GM13977 (cell line): ENCODE measurements around the gene PARP9.

Experiments used
- DNase-seq: peaks from one replicate; pipeline ENCODE4 v3.0.0; 2012; ENCODE audit warnings: low spot score
- CTCF ChIP-seq: IDR thresholded peaks from 2 replicates; pipeline ENCODE4 v1.5.1; 2012; ENCODE audit warnings: mild to moderate bottlenecking, control low read depth; ENCODE audit not compliant: insufficient read depth; ENCODE audit errors: extremely low read depth, missing control alignments
- in situ Hi-C: fragments of 300-500 bp; cut with MboI; formaldehyde crosslinking; loops from one replicate; pipeline ENCODE4 v1.12.0; 2022; ENCODE audit warnings: low sequenced_read_pairs, low pct_unique_long_range_greater_than_20kb, mixed read lengths, inconsistent platforms; ENCODE audit not compliant: unreplicated experiment

PARP9 gene

GRCh38 chr3:122564155-122564912 is at the start of gene PARP9, which contains the start of gene DTX3L:
Gene PARP9 (minus strand): TSS chr3:122564300. CDS start chr3:122559620, 4,680 bp downstream.
Gene DTX3L (plus strand): TSS chr3:122564338. CDS start chr3:122564427, 89 bp downstream.
- in situ Hi-C loops = loop anchor here (25.0 kb wide), 1 partner anchor 473 kb away; the partner anchor contains the start of gene SEMA5B
- DNase-seq = peak; percentile 73
- no peak for TF ChIP-seq CTCF

GRCh38 chr3:122612696-122613095 is 48.6 kb upstream of the PARP9 start:
- no peak for DNase-seq
- no peak for TF ChIP-seq CTCF
- in situ Hi-C loops = no loop called here

- peak; percentile 80 for DNase-seq
- no peak for TF ChIP-seq CTCF
- in situ Hi-C loops = no loop called here
These were observed 45.9 kb upstream of the PARP9 start for GRCh38 chr3:122609798-122610559.

- TF ChIP-seq CTCF = no peak
- in situ Hi-C loops = no loop called here
These were observed 44.8 kb upstream of the PARP9 start for GRCh38 chr3:122608916-122609315.

GRCh38 chr3:122606330-122606729 is 42.2 kb upstream of the PARP9 start:
- TF ChIP-seq CTCF = no peak
- DNase-seq = no peak
- in situ Hi-C loops = no loop called here

More at GRCh38 chr3:122608916-122609315, 44.8 kb upstream of the PARP9 start:
- no peak for DNase-seq

- in situ Hi-C loops = no loop called here
- no peak for TF ChIP-seq CTCF
- DNase-seq = no peak
These were observed 39.0 kb upstream of the PARP9 start for GRCh38 chr3:122603056-122603455.
